Lower lobe of right lung (tissue), 2 donors: ENCODE measurements around the gene ANXA2R. TPM values are rescaled to one million over a fixed set of nuclear protein-coding genes. Genes with fewer than 3 reads are reported as not detected.
"Not testable (repeated sequence)": the region's sequence is repeated elsewhere in the genome, so short reads cannot be mapped to it uniquely, and the experiment has no call there.

Experiments
- ATAC-seq, 2 donors: fragments of 200-7000 bp; cut with Tn5 transposase; one replicate each; pipeline ENCODE4 v1.9.1; 2020 to 2022; ENCODE audit warnings: mild to moderate bottlenecking in 2 of 2, moderate library complexity in 2 of 2
- DNase-seq: peaks from one replicate; pipeline ENCODE4 v3.0.0-alpha.2; 2020
- H3K27ac ChIP-seq: fragments of 200-600 bp; one replicate; pipeline ENCODE4 v1.8.0; 2022
- H3K27me3 ChIP-seq: fragments of 200-600 bp; one replicate; pipeline ENCODE4 v1.8.0; 2022; ENCODE audit warnings: low read depth
- H3K36me3 ChIP-seq: fragments of 200-600 bp; one replicate; pipeline ENCODE4 v1.8.0; 2022; ENCODE audit warnings: mild to moderate bottlenecking
- H3K4me1 ChIP-seq: fragments of 200-600 bp; one replicate; pipeline ENCODE4 v1.8.0; 2022
- H3K4me3 ChIP-seq: fragments of 200-600 bp; one replicate; pipeline ENCODE4 v1.8.0; 2022; ENCODE audit warnings: mild to moderate bottlenecking
- H3K9me3 ChIP-seq: fragments of 200-600 bp; one replicate; pipeline ENCODE4 v1.8.0; 2022
- CTCF ChIP-seq: fragments of 200-600 bp; IDR thresholded peaks from one replicate; pipeline ENCODE4 v1.8.0; 2022; ENCODE audit warnings: antibody characterized with exemption, mild to moderate bottlenecking
- intact Hi-C: fragments of 100-400 bp; cut with DNase I; formaldehyde crosslinking; loops from one replicate; pipeline ENCODE4 v1.11.0; 2022
- long read RNA-seq: library from polyadenylated mRNA; unstranded; transcript quantifications from one replicate; pipeline ENCODE4 v2.0.0, GENCODE V29; 2021
- total RNA-seq: library from RNA; stranded (reverse); fragmentation: NEBNext Ultra II Directional; extraction: Animal tissue kit (Norgen Biotek cat#: 25700); gene quantifications from one replicate; pipeline ENCODE4 v1.2.1, GENCODE V29; 2021
- donor health status: DM: no; HTN: yes; CAD: no; lungs with severe emphysema.

Gene ANXA2R, protein sequence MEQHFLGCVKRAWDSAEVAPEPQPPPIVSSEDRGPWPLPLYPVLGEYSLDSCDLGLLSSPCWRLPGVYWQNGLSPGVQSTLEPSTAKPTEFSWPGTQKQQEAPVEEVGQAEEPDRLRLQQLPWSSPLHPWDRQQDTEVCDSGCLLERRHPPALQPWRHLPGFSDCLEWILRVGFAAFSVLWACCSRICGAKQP
- 4.4 TPM for total RNA-seq
- long read RNA-seq, transcript ANXA2R-202 (1 exons, 1,265 nt): major isoform, 7 of 7 reads
- long read RNA-seq, partial matches to known transcripts: 0 of 7 reads
- long read RNA-seq, other reads (novel, unspliced or antisense): 0 of 7 reads

DNA sequence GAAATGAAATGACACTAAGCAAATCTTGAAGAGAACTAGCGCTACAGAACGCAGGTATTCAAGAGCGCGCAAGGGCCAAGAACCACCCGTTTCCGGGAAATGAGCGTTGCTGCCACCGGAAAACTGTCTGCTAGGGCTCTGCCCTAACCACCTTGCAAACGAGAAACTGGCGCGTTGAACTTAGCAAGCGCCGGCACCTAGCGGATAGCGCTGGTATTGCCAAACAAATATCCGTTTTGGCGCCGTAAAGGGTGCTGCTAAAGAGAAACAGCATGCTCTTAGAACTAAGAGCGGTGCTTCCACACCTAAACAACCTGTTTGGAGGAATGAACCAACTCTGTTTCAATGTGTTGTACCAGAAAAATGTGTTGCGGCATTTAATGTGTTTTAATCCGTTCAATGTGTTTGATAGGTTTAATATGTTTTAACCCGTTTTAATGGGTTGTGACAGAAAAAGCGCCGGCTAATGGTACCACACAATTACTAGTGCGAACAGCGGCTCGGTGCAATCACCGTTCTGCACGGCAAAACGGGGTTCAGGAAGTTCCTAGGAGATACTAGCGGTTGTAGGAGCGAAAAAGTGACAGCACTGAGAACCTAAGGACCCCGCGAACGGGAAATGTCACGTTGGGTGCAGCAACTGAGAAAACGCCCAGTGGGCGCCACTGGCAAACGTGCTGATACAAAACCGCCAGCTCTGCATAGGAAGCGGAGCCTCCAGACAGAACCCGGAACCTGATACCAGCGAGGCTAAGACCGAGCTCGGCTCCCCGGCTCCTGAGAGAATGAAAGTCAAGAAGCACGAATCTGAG, at the start of gene ANXA2R:
Gene ANXA2R (minus strand): TSS at position 33 of the 812 bp plus-strand sequence. CDS start 273 bp downstream, outside the sequence.
- Histone ChIP-seq H3K36me3 (peaks cover 5% of the 10 kb centered on the region), H3K9me3 (no peaks in the 10 kb centered on the region), H3K4me1 (peaks cover 14% of the 10 kb centered on the region), H3K27ac (peak within 1 kb of the TSS; percentile 98), H3K27me3 (peaks cover 22% of the 10 kb centered on the region), H3K4me3 (peak within 1 kb of the TSS; percentile 66)
- DNase-seq (peak; percentile 90), ATAC-seq (peak; percentile 77 to 83)
- intact Hi-C loops: no loop called here
- TF ChIP-seq CTCF: peak; percentile 83

- H3K27me3 ChIP-seq, DNase-seq, H3K9me3 ChIP-seq, H3K27ac ChIP-seq, H3K4me1 ChIP-seq, intact Hi-C loops, ATAC-seq, H3K4me3 ChIP-seq, H3K36me3 ChIP-seq: not testable (repeated sequence)
Measured at GRCh38 chr5:43086118-43086908, 46.2 kb upstream of the ANXA2R start.

DNA sequence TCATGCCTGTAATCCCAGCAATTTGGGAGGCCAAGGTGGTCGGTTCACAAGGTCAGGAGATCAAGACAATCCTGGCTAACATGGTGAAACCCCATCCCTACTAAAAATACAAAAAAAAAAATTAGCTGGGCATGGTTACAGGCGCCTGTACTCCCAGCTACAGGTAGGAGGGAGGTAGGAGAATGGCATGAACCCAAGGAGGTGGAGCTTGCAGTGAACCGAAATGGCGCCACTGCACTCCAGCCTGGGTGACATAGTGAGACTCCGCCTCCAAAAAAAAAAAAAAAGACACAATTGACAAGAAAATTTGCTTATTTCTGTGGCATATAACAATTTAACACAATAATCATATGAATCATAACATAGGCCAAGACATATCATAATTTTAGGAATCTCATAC, 45.3 kb upstream of the ANXA2R start:
- Histone ChIP-seq H3K9me3 (no peaks in the 10 kb centered on the region), H3K27ac (no peak overlapping the region), H3K4me1 (no peaks in the 10 kb centered on the region), H3K36me3 (peaks cover 15% of the 10 kb centered on the region), H3K4me3 (no peak overlapping the region), H3K27me3 (no peaks in the 10 kb centered on the region)
- ATAC-seq (no peak), DNase-seq (no peak)
- TF ChIP-seq CTCF: no peak
- intact Hi-C loops: no loop called here

DNA sequence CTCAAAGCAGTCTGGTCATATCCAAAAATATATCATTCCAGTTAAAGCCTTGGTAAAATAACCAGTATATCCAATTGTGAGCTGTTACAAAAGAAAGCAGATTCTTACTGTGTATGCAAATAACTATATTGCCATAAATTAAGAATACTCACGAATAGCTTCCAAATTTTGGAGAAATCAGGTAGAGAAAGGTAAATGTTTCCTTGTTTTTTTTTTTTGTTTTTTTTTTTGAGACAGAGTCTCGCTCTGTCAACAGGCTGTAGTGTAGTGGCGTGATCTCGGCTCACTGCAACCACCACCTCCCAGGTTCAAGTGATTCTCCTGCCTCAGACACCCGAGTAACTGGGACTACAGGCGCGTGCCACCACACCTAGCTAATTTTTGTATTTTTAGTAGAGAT, 44.3 kb upstream of the ANXA2R start:
- ATAC-seq, H3K27ac ChIP-seq, H3K9me3 ChIP-seq, H3K27me3 ChIP-seq, H3K4me3 ChIP-seq, H3K4me1 ChIP-seq, intact Hi-C loops, DNase-seq: not testable (repeated sequence)
- H3K36me3 ChIP-seq: peaks cover 21% of the 10 kb centered on the region

GRCh38 chr5:43081345-43081744, 41.2 kb upstream of the ANXA2R start:
- H3K27me3 ChIP-seq, H3K4me1 ChIP-seq, H3K4me3 ChIP-seq, intact Hi-C loops, H3K27ac ChIP-seq, ATAC-seq, H3K9me3 ChIP-seq, DNase-seq: not testable (repeated sequence)
- peaks cover 33% of the 10 kb centered on the region for H3K36me3 ChIP-seq

DNA sequence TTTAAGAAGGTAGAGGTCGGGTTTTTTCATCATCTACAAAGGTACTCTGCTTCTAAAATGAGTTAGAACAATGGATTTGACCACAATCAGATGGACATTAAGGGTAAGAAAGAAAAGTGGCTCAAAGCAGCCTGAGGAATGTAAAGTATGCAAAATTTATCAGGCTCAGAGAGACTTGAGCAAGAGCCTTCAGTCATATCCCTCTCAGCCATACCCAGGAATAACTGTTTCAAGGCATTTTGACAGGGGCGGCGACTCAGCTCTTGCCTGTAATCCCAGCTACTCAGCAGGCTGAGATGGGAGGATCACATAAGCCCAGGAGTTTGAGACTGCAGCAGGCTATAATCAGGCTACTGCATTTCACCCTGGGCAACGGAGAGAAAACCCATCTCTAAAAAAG, 38.8 kb upstream of the ANXA2R start:
- TF ChIP-seq CTCF: no peak
- no peak overlapping the region for H3K4me3 ChIP-seq
- no peak for DNase-seq
- H3K4me1 ChIP-seq: peaks cover 6% of the 10 kb centered on the region
- H3K9me3 ChIP-seq: no peaks in the 10 kb centered on the region
- H3K27ac ChIP-seq: no peak overlapping the region
- peaks cover 42% of the 10 kb centered on the region for H3K36me3 ChIP-seq
- H3K27me3 ChIP-seq: no peaks in the 10 kb centered on the region
- intact Hi-C loops: no loop called here
- ATAC-seq: peak; percentile 35 to 63

DNA sequence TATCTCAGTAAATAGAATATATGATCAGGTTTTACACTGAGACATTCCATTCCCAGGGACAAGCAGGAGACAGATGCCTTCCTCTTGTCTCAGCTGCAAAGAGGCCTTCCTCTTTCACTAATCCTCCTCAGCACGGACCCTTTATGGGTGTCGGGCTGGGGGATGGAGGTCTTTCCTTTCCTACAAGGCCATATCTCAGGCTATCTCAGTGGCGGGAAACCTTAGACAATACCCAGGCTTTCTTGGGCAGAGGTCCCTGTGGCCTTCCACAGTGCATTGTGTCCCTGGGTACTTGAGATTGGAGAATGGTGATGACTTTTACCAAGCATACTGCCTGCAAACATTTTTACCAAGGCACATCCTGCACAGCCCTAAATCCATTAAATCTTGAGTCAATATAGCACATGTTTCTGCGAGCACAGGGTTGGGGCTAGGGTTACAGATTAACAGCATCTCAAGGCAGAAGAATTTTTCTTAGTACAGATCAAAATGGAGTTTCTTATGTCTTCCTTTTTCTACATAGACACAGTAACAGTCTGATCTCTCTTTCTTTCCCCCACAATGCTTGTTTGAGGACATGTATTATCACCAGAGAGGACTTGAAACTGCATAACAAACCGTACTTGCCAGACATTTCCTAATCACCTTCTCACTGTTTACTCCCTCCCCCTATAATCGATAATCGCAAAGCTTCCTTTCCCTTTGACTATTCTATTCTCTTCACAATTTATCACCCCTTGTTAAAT, 37.5 kb upstream of the ANXA2R start:
- intact Hi-C loops, ATAC-seq: not testable (repeated sequence)
- H3K36me3 ChIP-seq: peaks cover 42% of the 10 kb centered on the region

More for the DNA sequence above, 37.5 kb upstream of the ANXA2R start:
- H3K4me3 ChIP-seq, DNase-seq, H3K27ac ChIP-seq, H3K9me3 ChIP-seq, H3K27me3 ChIP-seq, H3K4me1 ChIP-seq: not testable (repeated sequence)
